ENCODE results near the gene CNNM4. TPM values are rescaled to one million over a fixed set of nuclear protein-coding genes. Genes with fewer than 3 reads are reported as not detected.

The CNNM4 gene
- total RNA-seq, 1 experiment from 2014 or later: 12.5 TPM

GRCh38 chr2:96841701-96842495, 81.2 kb downstream of the CNNM4 start:
- ATAC-seq: no peak
- CTCF ChIA-PET: no interaction called here
- DNase-seq: no peak
- no peaks in the 10 kb centered on the region for H4K20me1 ChIP-seq (ENCODE audit: low read length)
- no peak overlapping the region for H3K9ac ChIP-seq (ENCODE audit: low read length)
- H3F3A ChIP-seq (ENCODE audit: low read length, unreplicated experiment): no peaks in the 10 kb centered on the region
- no peak overlapping the region for H2AFZ ChIP-seq (ENCODE audit: low read length)
- no peak overlapping the region for H3K4me3 ChIP-seq (ENCODE audit: low read length)
- POLR2A ChIA-PET (ENCODE audit: unreplicated experiment): no interaction called here
- H3K4me2 ChIP-seq (ENCODE audit: low read length): no peak overlapping the region
- H3K9me3 ChIP-seq (ENCODE audit: low read length): no peaks in the 10 kb centered on the region
- no peaks in the 10 kb centered on the region for H3K4me1 ChIP-seq (ENCODE audit: insufficient read depth, low read length)
- no peaks in the 10 kb centered on the region for H3K9me2 ChIP-seq (replicated peaks; ENCODE audit: low read length)
- intact Hi-C loops (cut with micrococcal nuclease): no loop called here
- no peak overlapping the region for H3K27ac ChIP-seq (ENCODE audit: low read length)
- H3K27me3 ChIP-seq (ENCODE audit: low read length): no peaks in the 10 kb centered on the region
- TF ChIP-seq CTCF (conservative IDR thresholded peaks at IDR 0.05; ENCODE audit: low read depth, low read length) (no peak), EZH2phosphoT487 (IDR thresholded peaks at IDR 0.05; ENCODE audit: borderline replicate concordance, low read length) (no peak), EZH2 (IDR thresholded peaks at IDR 0.05; ENCODE audit: low read length, unreplicated experiment) (no peak)
- no peaks in the 10 kb centered on the region; the same call in 1 of the 2 replicates for H3K36me3 ChIP-seq (ENCODE audit: low read depth, low read length)
- H3K79me2 ChIP-seq (ENCODE audit: low read length): no peaks in the 10 kb centered on the region
- BruUV-seq (replicated peaks): no TSS peak

GRCh38 chr2:96842600-96842999, 81.9 kb downstream of the CNNM4 start:
- Histone ChIP-seq H3K27ac (ENCODE audit: low read length) (no peak overlapping the region), H3K4me1 (ENCODE audit: insufficient read depth, low read length) (no peaks in the 10 kb centered on the region), H3K9me2 (replicated peaks; ENCODE audit: low read length) (no peaks in the 10 kb centered on the region), H3F3A (ENCODE audit: low read length, unreplicated experiment) (no peaks in the 10 kb centered on the region), H4K20me1 (ENCODE audit: low read length) (no peaks in the 10 kb centered on the region), H3K4me3 (ENCODE audit: low read length) (no peak overlapping the region), H3K27me3 (ENCODE audit: low read length) (no peaks in the 10 kb centered on the region), H3K9ac (ENCODE audit: low read length) (no peak overlapping the region), H3K4me2 (ENCODE audit: low read length) (no peak overlapping the region), H3K9me3 (ENCODE audit: low read length) (no peaks in the 10 kb centered on the region), H2AFZ (ENCODE audit: low read length) (no peak overlapping the region), H3K36me3 (ENCODE audit: low read depth, low read length) (peaks cover 1% of the 10 kb centered on the region; the same call in 1 of the 2 replicates), H3K79me2 (ENCODE audit: low read length) (no peaks in the 10 kb centered on the region)
- DNase-seq: no peak
- CTCF ChIA-PET: no interaction called here
- intact Hi-C loops (cut with micrococcal nuclease): no loop called here
- no TSS peak for BruUV-seq (replicated peaks)
- no peak for ATAC-seq
- POLR2A ChIA-PET (ENCODE audit: unreplicated experiment): no interaction called here
- TF ChIP-seq EZH2 (IDR thresholded peaks at IDR 0.05; ENCODE audit: low read length, unreplicated experiment) (no peak), EZH2phosphoT487 (IDR thresholded peaks at IDR 0.05; ENCODE audit: borderline replicate concordance, low read length) (no peak), CTCF (conservative IDR thresholded peaks at IDR 0.05; ENCODE audit: low read depth, low read length) (no peak)

GRCh38 chr2:96843538-96844268, 83.0 kb downstream of the CNNM4 start, which contains the start of gene ANKRD23:
Gene ANKRD23 (minus strand): TSS chr2:96844021. CDS start chr2:96843992, 29 bp downstream.
- no peak within 1 kb of the TSS for H2AFZ ChIP-seq (ENCODE audit: low read length)
- no peaks in the 10 kb centered on the region for H3F3A ChIP-seq (ENCODE audit: low read length, unreplicated experiment)
- no peak within 1 kb of the TSS for H3K9ac ChIP-seq (ENCODE audit: low read length)
- ChIA-PET CTCF (no interaction called here), POLR2A (ENCODE audit: unreplicated experiment) (no interaction called here)
- no peaks in the 10 kb centered on the region for H3K27me3 ChIP-seq (ENCODE audit: low read length)
- intact Hi-C loops (cut with micrococcal nuclease): no loop called here
- H3K9me3 ChIP-seq (ENCODE audit: low read length): no peaks in the 10 kb centered on the region
- H3K27ac ChIP-seq (ENCODE audit: low read length): no peak within 1 kb of the TSS
- ATAC-seq (no peak), DNase-seq (no peak)
- H3K36me3 ChIP-seq (ENCODE audit: low read depth, low read length): peaks cover 3% of the 10 kb centered on the region; the same call in 1 of the 2 replicates
- H4K20me1 ChIP-seq (ENCODE audit: low read length): no peaks in the 10 kb centered on the region
- TF ChIP-seq EZH2 (IDR thresholded peaks at IDR 0.05; ENCODE audit: low read length, unreplicated experiment) (no peak), EZH2phosphoT487 (IDR thresholded peaks at IDR 0.05; ENCODE audit: borderline replicate concordance, low read length) (no peak), CTCF (conservative IDR thresholded peaks at IDR 0.05; ENCODE audit: low read depth, low read length) (no peak)
- no peaks in the 10 kb centered on the region for H3K4me1 ChIP-seq (ENCODE audit: insufficient read depth, low read length)
- BruUV-seq (replicated peaks): no TSS peak
- H3K9me2 ChIP-seq (replicated peaks; ENCODE audit: low read length): no peaks in the 10 kb centered on the region
- no peak within 1 kb of the TSS for H3K4me2 ChIP-seq (ENCODE audit: low read length)
- no peaks in the 10 kb centered on the region for H3K79me2 ChIP-seq (ENCODE audit: low read length)
- H3K4me3 ChIP-seq (ENCODE audit: low read length): no peak within 1 kb of the TSS
